ENCODE data around the gene CASD1. TPM values are rescaled to one million over a fixed set of nuclear protein-coding genes. Genes with fewer than 3 reads are reported as not detected.

CASD1 gene
- total RNA-seq, 4 donors from 2014 or later = 18.3 to 31.3 (median 23.7) TPM

DNA sequence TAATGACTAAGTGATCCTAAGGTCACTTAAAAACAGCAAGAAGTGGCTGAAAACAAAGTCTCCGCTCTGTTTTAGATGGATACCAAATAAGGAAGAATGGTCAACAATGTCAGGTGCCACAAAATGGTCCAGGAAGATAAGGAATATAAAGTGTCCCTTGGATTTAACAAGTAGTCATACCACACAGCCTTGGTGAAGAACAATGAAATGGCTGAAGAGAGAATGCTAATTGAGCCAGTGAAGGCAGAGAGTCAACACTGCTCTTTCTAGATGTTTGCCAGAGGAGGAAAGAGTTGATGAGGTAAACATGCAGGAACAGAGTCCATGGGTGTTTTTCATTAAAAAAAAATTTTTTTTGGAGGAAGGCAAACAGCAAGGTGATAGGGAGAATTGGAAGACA, 2.1 kb upstream of the CASD1 start:
- H3K4me3 ChIP-seq = no peak overlapping the region
- no peak overlapping the region for H3K27ac ChIP-seq
- no peaks in the 10 kb centered on the region for H3K36me3 ChIP-seq
- no peaks in the 10 kb centered on the region for H3K9me3 ChIP-seq
- no peak for ATAC-seq
- 88 to 100% methylated on average over 1 of the region's 1 CpG for WGBS, 2 donors (ENCODE audit: low coverage in 1 of 2)
- TF ChIP-seq, protein P1, sequence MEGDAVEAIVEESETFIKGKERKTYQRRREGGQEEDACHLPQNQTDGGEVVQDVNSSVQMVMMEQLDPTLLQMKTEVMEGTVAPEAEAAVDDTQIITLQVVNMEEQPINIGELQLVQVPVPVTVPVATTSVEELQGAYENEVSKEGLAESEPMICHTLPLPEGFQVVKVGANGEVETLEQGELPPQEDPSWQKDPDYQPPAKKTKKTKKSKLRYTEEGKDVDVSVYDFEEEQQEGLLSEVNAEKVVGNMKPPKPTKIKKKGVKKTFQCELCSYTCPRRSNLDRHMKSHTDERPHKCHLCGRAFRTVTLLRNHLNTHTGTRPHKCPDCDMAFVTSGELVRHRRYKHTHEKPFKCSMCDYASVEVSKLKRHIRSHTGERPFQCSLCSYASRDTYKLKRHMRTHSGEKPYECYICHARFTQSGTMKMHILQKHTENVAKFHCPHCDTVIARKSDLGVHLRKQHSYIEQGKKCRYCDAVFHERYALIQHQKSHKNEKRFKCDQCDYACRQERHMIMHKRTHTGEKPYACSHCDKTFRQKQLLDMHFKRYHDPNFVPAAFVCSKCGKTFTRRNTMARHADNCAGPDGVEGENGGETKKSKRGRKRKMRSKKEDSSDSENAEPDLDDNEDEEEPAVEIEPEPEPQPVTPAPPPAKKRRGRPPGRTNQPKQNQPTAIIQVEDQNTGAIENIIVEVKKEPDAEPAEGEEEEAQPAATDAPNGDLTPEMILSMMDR (IDR thresholded peaks at IDR 0.05) = no peak
- no peak for TF ChIP-seq POLR2A (IDR thresholded peaks at IDR 0.05)
- TF ChIP-seq POLR2AphosphoS5 (IDR thresholded peaks at IDR 0.05) = no peak
- TF ChIP-seq EP300 (IDR thresholded peaks at IDR 0.05) = no peak
- no peaks in the 10 kb centered on the region for H3K27me3 ChIP-seq
- H3K4me1 ChIP-seq = peaks cover 0 to 27% (median 3%) of the 10 kb centered on the region in 3 donors

DNA sequence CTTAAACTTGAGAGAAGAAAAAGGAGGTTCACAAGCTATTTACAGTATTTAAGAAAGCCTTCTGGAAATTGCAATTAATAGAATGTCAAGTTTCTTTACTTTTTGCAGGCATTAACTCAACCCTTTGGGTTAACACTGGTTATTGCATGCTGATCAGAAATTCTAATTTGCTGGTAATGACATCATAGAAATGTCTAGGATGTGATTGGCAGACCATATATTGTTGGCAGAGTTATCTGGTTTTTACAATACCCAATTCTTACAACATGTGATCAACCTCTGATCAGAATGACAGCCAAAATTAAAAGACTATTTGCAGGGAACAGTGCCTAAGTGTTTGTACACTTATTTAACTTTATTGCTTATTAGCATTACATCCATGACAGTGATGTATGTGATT, 1.6 kb upstream of the CASD1 start:
- H3K4me1 ChIP-seq = peaks cover 0 to 32% (median 3%) of the 10 kb centered on the region in 3 donors
- H3K4me3 ChIP-seq = no peak overlapping the region
- H3K27me3 ChIP-seq = no peaks in the 10 kb centered on the region
- ATAC-seq = no peak
- H3K36me3 ChIP-seq = no peaks in the 10 kb centered on the region
- TF ChIP-seq, protein P1 (IDR thresholded peaks at IDR 0.05) = no peak
- TF ChIP-seq POLR2A (IDR thresholded peaks at IDR 0.05) (no peak), EP300 (IDR thresholded peaks at IDR 0.05) (no peak), POLR2AphosphoS5 (IDR thresholded peaks at IDR 0.05) (no peak)
- no peaks in the 10 kb centered on the region for H3K9me3 ChIP-seq
- no peak overlapping the region for H3K27ac ChIP-seq

DNA sequence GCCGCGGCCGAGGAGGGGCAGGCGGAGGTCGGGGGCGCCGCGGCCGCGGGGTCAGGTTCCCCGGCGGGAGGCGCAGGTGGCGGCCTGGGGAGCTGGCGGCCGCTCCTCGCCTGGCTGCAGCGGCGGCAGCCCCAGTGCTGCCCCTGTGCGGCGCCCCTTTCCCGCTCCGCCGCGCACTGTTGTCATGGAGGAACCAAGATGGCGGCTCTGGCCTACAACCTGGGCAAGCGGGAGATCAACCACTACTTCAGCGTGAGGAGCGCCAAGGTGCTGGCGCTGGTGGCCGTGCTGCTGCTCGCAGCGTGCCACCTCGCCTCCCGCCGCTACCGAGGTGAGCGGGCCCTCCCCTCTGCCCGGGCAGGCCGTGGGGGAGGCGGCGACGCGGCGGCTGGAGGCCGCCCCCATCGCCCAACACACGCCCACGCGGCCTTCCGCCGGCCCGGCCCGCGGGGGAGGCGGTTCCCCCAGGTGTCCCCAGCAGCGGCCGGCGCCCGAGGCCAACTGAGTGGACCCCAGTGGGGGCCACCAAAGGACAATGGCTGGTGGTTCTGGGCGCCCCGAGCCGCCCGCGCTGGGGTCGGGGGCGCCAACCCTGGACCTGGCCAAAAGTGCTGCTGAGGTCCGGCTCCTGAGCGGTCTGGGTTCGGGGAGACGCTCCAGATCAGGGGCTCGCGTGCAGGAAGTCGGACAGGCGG, 425 bp downstream of the CASD1 start:
- TF ChIP-seq EP300 (IDR thresholded peaks at IDR 0.05) (no peak), POLR2A (IDR thresholded peaks at IDR 0.05) (peak in 1 of 2 donors; percentile 40), POLR2AphosphoS5 (IDR thresholded peaks at IDR 0.05) (no peak)
- TF ChIP-seq, protein P1 (IDR thresholded peaks at IDR 0.05) = peak in 2 of 4 experiments; percentile 20 to 28
- Histone ChIP-seq H3K4me3 (peak overlapping the region; percentile 84 to 95), H3K27ac (peak overlapping the region; percentile 60 to 93 (median 90)), H3K27me3 (no peaks in the 10 kb centered on the region), H3K36me3 (no peaks in the 10 kb centered on the region), H3K9me3 (no peaks in the 10 kb centered on the region), H3K4me1 (peaks cover 0 to 51% (median 3%) of the 10 kb centered on the region in 3 donors)
- peak; percentile 80 for ATAC-seq
- no CpG with 5 or more reads among the region's 75 CpGs for WGBS, 2 donors (ENCODE audit: low coverage in 1 of 2)

DNA sequence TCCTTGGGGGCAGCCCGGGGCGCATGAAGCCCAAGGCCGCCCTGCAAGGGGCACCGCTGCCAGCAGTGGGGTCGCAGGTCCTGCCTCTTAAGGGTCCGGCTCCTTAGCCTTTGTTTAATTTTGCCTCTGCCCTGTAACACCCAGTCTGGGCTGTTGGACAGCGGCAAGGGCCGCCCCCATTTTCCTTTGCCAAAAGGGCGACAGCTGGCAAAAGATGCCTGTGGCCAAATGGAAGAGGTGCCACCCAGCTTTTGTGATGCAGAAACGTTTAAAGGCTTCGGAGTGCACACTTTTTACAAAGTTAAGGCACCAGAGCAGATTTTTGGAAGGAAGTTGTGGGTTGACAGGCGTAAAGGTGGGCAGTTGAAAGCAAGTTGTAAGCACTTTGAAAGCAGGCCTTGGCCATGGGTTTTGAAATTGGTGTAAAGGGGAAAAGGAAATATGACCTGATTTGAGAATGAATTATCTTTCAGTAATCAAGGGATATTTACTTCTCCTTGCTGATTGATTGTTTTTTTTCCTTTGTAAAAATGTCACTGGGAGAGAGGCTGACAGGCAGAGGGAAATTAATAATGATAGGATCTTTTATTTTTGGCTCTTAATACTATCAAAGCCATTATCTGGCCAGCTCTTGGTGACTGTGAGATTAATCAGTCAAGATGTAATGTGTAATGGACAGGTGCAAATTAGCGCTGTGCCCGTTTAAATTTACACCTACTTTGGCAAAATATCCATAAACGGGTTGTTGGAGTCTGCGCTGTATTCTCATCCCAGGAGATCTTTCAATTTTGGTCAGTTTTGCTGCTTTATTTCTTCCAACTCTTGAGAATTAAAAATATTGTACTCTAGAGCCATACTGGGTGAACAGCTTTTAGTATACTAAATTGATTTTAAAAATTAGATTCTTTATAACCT, 1.2 kb downstream of the CASD1 start:
- Histone ChIP-seq H3K4me1 (peaks cover 0 to 51% (median 3%) of the 10 kb centered on the region in 3 donors), H3K36me3 (no peaks in the 10 kb centered on the region), H3K27me3 (no peaks in the 10 kb centered on the region), H3K9me3 (no peaks in the 10 kb centered on the region), H3K27ac (peak overlapping the region; percentile 60 to 93 (median 90)), H3K4me3 (peak overlapping the region; percentile 84 to 95)
- peak; percentile 15 for ATAC-seq
- 42 to 62% methylated on average over 5 to 8 of the region's 16 CpGs for WGBS, 2 donors (ENCODE audit: low coverage in 1 of 2)
- TF ChIP-seq, protein P1 (IDR thresholded peaks at IDR 0.05) = no peak
- TF ChIP-seq EP300 (IDR thresholded peaks at IDR 0.05) = no peak
- no peak for TF ChIP-seq POLR2AphosphoS5 (IDR thresholded peaks at IDR 0.05)
- no peak for TF ChIP-seq POLR2A (IDR thresholded peaks at IDR 0.05)
